ENCODE data around the gene SOCS3. TPM values are rescaled to one million over a fixed set of nuclear protein-coding genes. Genes with fewer than 3 reads are reported as not detected.
A peak's percentile ranks its signal among the peaks of the same experiment; 100 is the strongest.

The SOCS3 gene
- polyA plus RNA-seq, 1 experiment: 15.3 TPM

- no peak for TF ChIP-seq CTCF (IDR thresholded peaks at IDR 0.05; ENCODE audit: low read depth, low read length)
- DNase-seq (ENCODE audit: low read depth, low spot score): no peak
- ChIA-PET POLR2A (interaction anchor here (1.3 kb wide), 2 partner anchors 16 to 41 kb away, joined by 3 to 4 read pairs; partner anchors contain the start of gene SOCS3), CTCF (interaction anchor here (1.2 kb wide), 1 partner anchor 32 kb away, joined by 3 read pairs; no protein-coding TSS in a partner anchor)
- H3K4me3 ChIP-seq (ENCODE audit: low read depth, low read length): no peak overlapping the region
- no peaks in the 10 kb centered on the region; the same call in 1 of the 2 replicates for H3K9me3 ChIP-seq (ENCODE audit: control insufficient read depth, insufficient read depth, low read length)
- H3K27me3 ChIP-seq (ENCODE audit: control insufficient read depth, insufficient read depth, low read length): no peaks in the 10 kb centered on the region
- no peak overlapping the region for H3K27ac ChIP-seq (ENCODE audit: low read depth, low read length)
Measured at GRCh38 chr17:78400581-78401240, 40.8 kb upstream of the SOCS3 start.

- H3K27ac ChIP-seq (ENCODE audit: low read depth, low read length): no peak overlapping the region
- CTCF ChIA-PET: no interaction called here
- no peak overlapping the region for H3K4me3 ChIP-seq (ENCODE audit: low read depth, low read length)
- TF ChIP-seq CTCF (IDR thresholded peaks at IDR 0.05; ENCODE audit: low read depth, low read length): no peak
- DNase-seq (ENCODE audit: low read depth, low spot score): no peak
- H3K9me3 ChIP-seq (ENCODE audit: control insufficient read depth, insufficient read depth, low read length): no peaks in the 10 kb centered on the region; the same call in 1 of the 2 replicates
- POLR2A ChIA-PET: no interaction called here
- H3K27me3 ChIP-seq (ENCODE audit: control insufficient read depth, insufficient read depth, low read length): no peaks in the 10 kb centered on the region
Measured at GRCh38 chr17:78399693-78400144, 39.8 kb upstream of the SOCS3 start.

- Histone ChIP-seq H3K9me3 (ENCODE audit: control insufficient read depth, insufficient read depth, low read length) (no peaks in the 10 kb centered on the region; the same call in 1 of the 2 replicates), H3K27ac (ENCODE audit: low read depth, low read length) (no peak overlapping the region), H3K4me3 (ENCODE audit: low read depth, low read length) (no peak overlapping the region), H3K27me3 (ENCODE audit: control insufficient read depth, insufficient read depth, low read length) (no peaks in the 10 kb centered on the region)
- CTCF ChIA-PET: no interaction called here
- no peak for DNase-seq (ENCODE audit: low read depth, low spot score)
- TF ChIP-seq CTCF (IDR thresholded peaks at IDR 0.05; ENCODE audit: low read depth, low read length): no peak
- POLR2A ChIA-PET: no interaction called here
Measured at GRCh38 chr17:78399028-78399692, 39.3 kb upstream of the SOCS3 start.

GRCh38 chr17:78398390-78398789 is 38.5 kb upstream of the SOCS3 start:
- H3K9me3 ChIP-seq (ENCODE audit: control insufficient read depth, insufficient read depth, low read length): no peaks in the 10 kb centered on the region
- peak overlapping the region; percentile 11 for H3K27ac ChIP-seq (ENCODE audit: low read depth, low read length)
- no peaks in the 10 kb centered on the region for H3K27me3 ChIP-seq (ENCODE audit: control insufficient read depth, insufficient read depth, low read length)
- ChIA-PET CTCF (no interaction called here), POLR2A (no interaction called here)
- H3K4me3 ChIP-seq (ENCODE audit: low read depth, low read length): no peak overlapping the region
- no peak for TF ChIP-seq CTCF (IDR thresholded peaks at IDR 0.05; ENCODE audit: low read depth, low read length)
- DNase-seq (ENCODE audit: low read depth, low spot score): no peak

GRCh38 chr17:78397681-78398101 is 37.8 kb upstream of the SOCS3 start:
- ChIA-PET CTCF (interaction anchor here (2.1 kb wide), 1 partner anchor 25 kb away, joined by 7 read pairs; no protein-coding TSS in a partner anchor), POLR2A (no interaction called here)
- Histone ChIP-seq H3K9me3 (ENCODE audit: control insufficient read depth, insufficient read depth, low read length) (no peaks in the 10 kb centered on the region), H3K27me3 (ENCODE audit: control insufficient read depth, insufficient read depth, low read length) (no peaks in the 10 kb centered on the region), H3K4me3 (ENCODE audit: low read depth, low read length) (no peak overlapping the region), H3K27ac (ENCODE audit: low read depth, low read length) (no peak overlapping the region)
- no peak for TF ChIP-seq CTCF (IDR thresholded peaks at IDR 0.05; ENCODE audit: low read depth, low read length)
- no peak for DNase-seq (ENCODE audit: low read depth, low spot score)
